HEK293 (cell line): Measurements from ENCODE around the gene ZBED3.

Source experiments
- CTCF ChIA-PET: fragments of 350-600 bp; formaldehyde crosslinking; extraction: SDS; loops from one replicate; lab custom pipeline; 2021; ENCODE audit warnings: antibody characterized with exemption; lab: Yijun Ruan, JAX
- POLR2A ChIA-PET: fragments of 300-600 bp; formaldehyde crosslinking; extraction: SDS; loops from one replicate; lab custom pipeline; 2020; ENCODE audit warnings: antibody characterized with exemption, inconsistent platforms; lab: Yijun Ruan, JAX
- H3K27ac ChIP-seq: fragments of 200-500 bp; sonication (Bioruptor generic); 2 replicates; pipeline ENCODE4 v1.5.1; 2014; ENCODE audit warnings: low read depth, low read length, control low read depth, inconsistent platforms; ENCODE audit errors: extremely low read depth
- H3K36me3 ChIP-seq, 2 experiments: fragments of 200-500 bp in 1 of 2; sonication (Bioruptor generic) in 1 of 2; 1 replicate in 1 of 2; 2 replicates in 1 of 2; pipeline ENCODE4 v1.5.1; 2014 to 2017; ENCODE audit warnings: inconsistent platforms in 2 of 2, low read length in 2 of 2; ENCODE audit not compliant: control insufficient read depth in 2 of 2, insufficient read depth in 1 of 2
- H3K4me1 ChIP-seq: fragments of 200-500 bp; sonication (Bioruptor generic); 2 replicates; pipeline ENCODE4 v1.5.1; 2014; ENCODE audit warnings: mild to moderate bottlenecking, low read length, inconsistent platforms; ENCODE audit not compliant: control insufficient read depth, insufficient read depth
- H3K4me3 ChIP-seq: 2 replicates; pipeline ENCODE4 v1.5.1; 2011; ENCODE audit warnings: low read depth, mild to moderate bottlenecking, control low read depth, low read length, moderate library complexity
- H3K9me3 ChIP-seq: fragments of 200-500 bp; sonication (Bioruptor generic); 2 replicates; pipeline ENCODE4 v1.5.1; 2014; ENCODE audit warnings: low read depth, low read length, inconsistent platforms; ENCODE audit not compliant: control insufficient read depth, insufficient read depth
- FEZF1 ChIP-seq: fragments of 450-650 bp; formaldehyde crosslinking; IDR thresholded peaks from 2 replicates; pipeline ENCODE4 v1.5.1; 2016; ENCODE audit warnings: missing biosample characterization, missing genetic modification characterization
- GLI2 ChIP-seq: fragments of 450-650 bp; formaldehyde crosslinking; IDR thresholded peaks from 2 replicates; pipeline ENCODE4; 2017; ENCODE audit warnings: missing biosample characterization, missing genetic modification characterization, low read depth, borderline replicate concordance
- HOXD13 ChIP-seq: sonication (generic); formaldehyde crosslinking; IDR thresholded peaks from 2 replicates; pipeline ENCODE4 v1.8.0; 2022; ENCODE audit warnings: missing genetic modification reagents, borderline replicate concordance
- KLF16 ChIP-seq: fragments of 450-650 bp; formaldehyde crosslinking; IDR thresholded peaks from 2 replicates; pipeline ENCODE4 v1.5.1; 2017; ENCODE audit warnings: missing biosample characterization, missing genetic modification characterization
- PRDM4 ChIP-seq: fragments of 450-650 bp; formaldehyde crosslinking; IDR thresholded peaks from 2 replicates; pipeline ENCODE4 v1.5.1; 2017; ENCODE audit warnings: missing biosample characterization, missing genetic modification characterization
- ZBTB17 ChIP-seq: fragments of 450-650 bp; formaldehyde crosslinking; IDR thresholded peaks from 2 replicates; pipeline ENCODE4 v1.5.1; 2016; ENCODE audit warnings: missing biosample characterization, missing genetic modification characterization
- ZBTB49 ChIP-seq: fragments of 450-650 bp; formaldehyde crosslinking; IDR thresholded peaks from 2 replicates; pipeline ENCODE4 v1.5.1; 2016; ENCODE audit warnings: missing biosample characterization, missing genetic modification characterization, low read depth
- ZFP3 ChIP-seq: fragments of 450-650 bp; formaldehyde crosslinking; IDR thresholded peaks from 2 replicates; pipeline ENCODE4 v1.5.1; 2016; ENCODE audit warnings: low read depth, missing biosample characterization, missing genetic modification characterization
- ZFP37 ChIP-seq: fragments of 450-650 bp; formaldehyde crosslinking; IDR thresholded peaks from 2 replicates; pipeline ENCODE4 v1.5.1; 2016; ENCODE audit warnings: missing biosample characterization, missing genetic modification characterization
- ZNF10 ChIP-seq: fragments of 450-650 bp; formaldehyde crosslinking; IDR thresholded peaks from 2 replicates; pipeline ENCODE4 v1.5.1; 2017; ENCODE audit warnings: missing biosample characterization, missing genetic modification characterization
- ZNF112 ChIP-seq: fragments of 450-650 bp; formaldehyde crosslinking; IDR thresholded peaks from 2 replicates; pipeline ENCODE4 v1.5.0; 2017; ENCODE audit warnings: missing biosample characterization, missing genetic modification characterization
- ZNF121 ChIP-seq: fragments of 450-650 bp; formaldehyde crosslinking; IDR thresholded peaks from 2 replicates; pipeline ENCODE4 v1.5.1; 2016; ENCODE audit warnings: missing biosample characterization, missing genetic modification characterization
- ZNF19 ChIP-seq: fragments of 450-650 bp; formaldehyde crosslinking; IDR thresholded peaks from 2 replicates; pipeline ENCODE4; 2016; ENCODE audit warnings: missing biosample characterization, missing genetic modification characterization, low read depth
- ZNF274 ChIP-seq, 2 experiments: fragments of 200-500 bp in 1 of 2; fragments of 450-650 bp in 1 of 2; sonication (Bioruptor generic) in 1 of 2; formaldehyde crosslinking in 1 of 2; IDR thresholded peaks; 2 replicates each; pipeline versions ENCODE4 v1.5.1 to v1.6.1; 2014 to 2016; ENCODE audit warnings: borderline replicate concordance in 1 of 2, inconsistent platforms in 1 of 2, low read length in 1 of 2, missing biosample characterization in 1 of 2, missing genetic modification characterization in 1 of 2
- ZNF324 ChIP-seq: fragments of 450-650 bp; formaldehyde crosslinking; IDR thresholded peaks from 2 replicates; pipeline ENCODE4 v1.5.1; 2016; ENCODE audit warnings: missing biosample characterization, missing genetic modification characterization
- ZNF488 ChIP-seq: fragments of 450-650 bp; formaldehyde crosslinking; IDR thresholded peaks from 2 replicates; pipeline ENCODE4 v1.5.1; 2016; ENCODE audit warnings: missing biosample characterization, missing genetic modification characterization
- ZNF626 ChIP-seq: fragments of 450-650 bp; sonication (Bioruptor Pico); formaldehyde crosslinking; IDR thresholded peaks from 2 replicates; pipeline ENCODE4 v1.5.1; 2018; ENCODE audit warnings: missing biosample characterization, missing genetic modification characterization, inconsistent platforms
- ZNF664 ChIP-seq: fragments of 450-650 bp; formaldehyde crosslinking; IDR thresholded peaks from 2 replicates; pipeline ENCODE4 v1.5.1; 2016; ENCODE audit warnings: missing biosample characterization, missing genetic modification characterization
- ZNF677 ChIP-seq: fragments of 450-650 bp; IDR thresholded peaks from 2 replicates; pipeline ENCODE4 v1.5.0; 2018; ENCODE audit warnings: missing biosample characterization, mild to moderate bottlenecking, missing genetic modification characterization, moderate library complexity
- ZNF747 ChIP-seq: fragments of 450-650 bp; formaldehyde crosslinking; IDR thresholded peaks from 2 replicates; pipeline ENCODE4 v1.5.1; 2016; ENCODE audit warnings: missing biosample characterization, missing genetic modification characterization
- ZNF776 ChIP-seq: fragments of 450-650 bp; formaldehyde crosslinking; IDR thresholded peaks from 2 replicates; pipeline ENCODE4 v1.5.0; 2017; ENCODE audit warnings: missing biosample characterization, missing genetic modification characterization, borderline replicate concordance
- TF ChIP-seq, protein P1 (sequence below): fragments of 450-650 bp; formaldehyde crosslinking; IDR thresholded peaks from 2 replicates; pipeline ENCODE4 v1.5.1; 2016; ENCODE audit warnings: missing biosample characterization, missing genetic modification characterization

The ZBED3 gene

DNA sequence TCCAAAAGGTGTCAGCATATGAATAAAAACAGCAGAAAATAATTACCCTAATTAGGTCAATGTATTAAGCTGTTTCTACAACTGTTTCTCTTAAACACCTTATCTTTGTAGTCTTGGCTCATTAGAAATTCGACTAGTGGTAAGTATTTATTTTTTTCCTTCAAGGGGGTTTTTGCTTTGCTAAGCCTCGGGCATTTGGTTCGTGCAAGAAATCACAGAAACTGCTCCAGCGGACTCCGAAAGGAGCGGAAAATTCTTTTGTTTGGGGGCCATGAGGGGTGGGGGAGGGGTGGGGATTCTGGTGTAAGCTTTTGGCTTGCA, 757 bp downstream of the ZBED3 start:
- Histone ChIP-seq H3K27ac (peak overlapping the region; percentile 97), H3K4me1 (peaks cover 6% of the 10 kb centered on the region), H3K4me3 (peak overlapping the region; percentile 81), H3K36me3 (peaks cover 0 to 18% of the 10 kb centered on the region in 2 experiments), H3K9me3 (no peaks in the 10 kb centered on the region)
- CTCF ChIA-PET = interaction anchor here (1.3 to 3.6 kb wide), 4 partner anchors 9 to 406 kb away, joined by 3 to 33 read pairs (median 4); partner anchors contain the start of gene WDR41
- POLR2A ChIA-PET = interaction anchor here (0.5 to 1.0 kb wide), 5 partner anchors 9 to 268 kb away, joined by 3 to 10 read pairs (median 5); partner anchors contain the start of genes AGGF1 and F2RL1
- TF ChIP-seq PRDM4 (tag by site-specific recombination) (no peak), ZNF19 (tag by site-specific recombination) (no peak), ZBTB17 (tag by site-specific recombination) (no peak), ZNF324 (tag by site-specific recombination) (no peak), ZNF121 (tag by site-specific recombination) (no peak), ZNF677 (tag by site-specific recombination) (no peak), ZNF776 (tag by site-specific recombination) (no peak), KLF16 (tag by site-specific recombination) (no peak), ZNF10 (tag by site-specific recombination) (no peak), ZNF488 (no peak), ZNF274 (IDR thresholded peaks at IDR 0.05; ENCODE audit: low read length) (no peak), ZNF274 (tag by site-specific recombination; IDR thresholded peaks at IDR 0.05; ENCODE audit: borderline replicate concordance) (no peak), GLI2 (no peak), ZNF626 (tag by site-specific recombination) (no peak), ZNF664 (tag by site-specific recombination) (no peak), ZBTB49 (tag by site-specific recombination) (no peak), ZNF747 (no peak), ZFP3 (tag by site-specific recombination) (no peak)

GRCh38 chr5:77083088-77083487, 4.0 kb downstream of the ZBED3 start:
- no peaks in the 10 kb centered on the region for H3K9me3 ChIP-seq
- peaks cover 0 to 18% of the 10 kb centered on the region in 2 experiments; a peak in 2 of 3 replicates for H3K36me3 ChIP-seq
- TF ChIP-seq HOXD13 (CRISPR knock-in tag) (no peak), FEZF1 (tag by site-specific recombination) (no peak), ZNF112 (no peak), ZNF10 (tag by site-specific recombination) (no peak), ZFP37 (no peak)
- TF ChIP-seq, protein P1, sequence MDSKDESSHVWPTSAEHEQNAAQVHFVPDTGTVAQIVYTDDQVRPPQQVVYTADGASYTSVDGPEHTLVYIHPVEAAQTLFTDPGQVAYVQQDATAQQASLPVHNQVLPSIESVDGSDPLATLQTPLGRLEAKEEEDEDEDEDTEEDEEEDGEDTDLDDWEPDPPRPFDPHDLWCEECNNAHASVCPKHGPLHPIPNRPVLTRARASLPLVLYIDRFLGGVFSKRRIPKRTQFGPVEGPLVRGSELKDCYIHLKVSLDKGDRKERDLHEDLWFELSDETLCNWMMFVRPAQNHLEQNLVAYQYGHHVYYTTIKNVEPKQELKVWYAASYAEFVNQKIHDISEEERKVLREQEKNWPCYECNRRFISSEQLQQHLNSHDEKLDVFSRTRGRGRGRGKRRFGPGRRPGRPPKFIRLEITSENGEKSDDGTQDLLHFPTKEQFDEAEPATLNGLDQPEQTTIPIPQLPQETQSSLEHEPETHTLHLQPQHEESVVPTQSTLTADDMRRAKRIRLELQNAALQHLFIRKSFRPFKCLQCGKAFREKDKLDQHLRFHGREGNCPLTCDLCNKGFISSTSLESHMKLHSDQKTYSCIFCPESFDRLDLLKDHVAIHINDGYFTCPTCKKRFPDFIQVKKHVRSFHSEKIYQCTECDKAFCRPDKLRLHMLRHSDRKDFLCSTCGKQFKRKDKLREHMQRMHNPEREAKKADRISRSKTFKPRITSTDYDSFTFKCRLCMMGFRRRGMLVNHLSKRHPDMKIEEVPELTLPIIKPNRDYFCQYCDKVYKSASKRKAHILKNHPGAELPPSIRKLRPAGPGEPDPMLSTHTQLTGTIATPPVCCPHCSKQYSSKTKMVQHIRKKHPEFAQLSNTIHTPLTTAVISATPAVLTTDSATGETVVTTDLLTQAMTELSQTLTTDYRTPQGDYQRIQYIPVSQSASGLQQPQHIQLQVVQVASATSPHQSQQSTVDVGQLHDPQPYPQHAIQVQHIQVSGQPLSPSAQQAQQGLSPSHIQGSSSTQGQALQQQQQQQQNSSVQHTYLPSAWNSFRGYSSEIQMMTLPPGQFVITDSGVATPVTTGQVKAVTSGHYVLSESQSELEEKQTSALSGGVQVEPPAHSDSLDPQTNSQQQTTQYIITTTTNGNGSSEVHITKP (tag by site-specific recombination) = no peak
- TF ChIP-seq, all 188 proteins: peak for 0
- POLR2A ChIA-PET = no interaction called here
- CTCF ChIA-PET = no interaction called here
- no peak overlapping the region for H3K27ac ChIP-seq
- no peak overlapping the region for H3K4me3 ChIP-seq
- H3K4me1 ChIP-seq = peaks cover 8% of the 10 kb centered on the region
